HG03025 (cell line): ENCODE data around the gene SLC25A1.

Experiments used
- ATAC-seq: cut with Tn5 transposase; IDR thresholded peaks from one replicate; pipeline ENCODE4 v1.9.1; 2021; ENCODE audit warnings: mild to moderate bottlenecking, moderate library complexity; ENCODE audit not compliant: unreplicated experiment, low FRiP score

Gene SLC25A1

DNA sequence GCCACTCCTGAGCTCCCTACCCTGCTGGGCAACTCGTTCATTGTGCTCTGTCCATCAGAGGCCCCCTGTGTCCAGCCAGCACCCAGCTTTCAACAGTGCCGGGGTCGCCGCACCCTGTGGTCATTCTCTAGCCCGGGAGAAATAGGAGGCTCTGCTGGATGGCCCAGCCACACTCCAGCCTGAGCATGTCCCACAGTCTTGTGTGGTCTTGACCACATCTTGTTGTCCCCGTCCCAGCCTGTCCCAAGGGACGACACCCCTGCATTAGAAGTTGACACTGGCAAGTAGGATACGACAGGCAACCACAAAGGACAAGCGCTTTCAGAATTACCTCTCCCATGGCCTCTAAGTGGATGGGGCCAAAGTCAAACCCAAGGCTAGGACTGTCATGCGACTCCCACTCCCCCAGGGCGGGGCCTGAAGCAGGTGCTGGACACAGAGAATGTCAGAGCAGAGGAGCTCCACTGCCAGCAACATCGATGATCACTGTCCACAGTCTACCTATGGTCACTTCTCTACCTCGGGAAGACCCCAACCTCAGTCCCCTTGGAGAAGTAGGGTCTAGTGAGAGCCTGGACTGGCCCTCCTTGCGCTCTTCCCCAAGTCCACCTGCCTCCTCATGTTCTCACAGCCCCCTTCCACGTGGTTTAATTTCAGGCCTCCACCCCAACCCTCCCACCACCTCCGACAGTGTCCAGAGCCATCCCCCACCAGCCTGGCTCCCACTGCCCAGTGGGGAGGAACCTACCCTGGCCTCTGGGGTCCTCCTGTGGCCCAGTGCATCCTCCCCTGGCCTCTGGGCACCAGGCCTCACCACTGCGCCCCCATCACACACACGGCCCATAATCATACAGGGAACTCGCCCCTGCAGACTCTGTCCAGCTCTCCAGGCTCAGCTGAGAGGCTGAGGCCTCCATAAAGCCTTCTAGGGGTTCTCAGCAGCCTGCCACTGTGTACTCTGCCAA, 51.9 kb downstream of the SLC25A1 start:
- no peak for ATAC-seq
